NCI-H510A treated with DMSO at 0.1 percent for 48 hours (cell line): Measurements from ENCODE around the gene RBM33.

Experiments
- DNase-seq: peaks from one replicate; lab custom pipeline; 2025; lab: John Stamatoyannopoulos, UW

The RBM33 gene

DNA sequence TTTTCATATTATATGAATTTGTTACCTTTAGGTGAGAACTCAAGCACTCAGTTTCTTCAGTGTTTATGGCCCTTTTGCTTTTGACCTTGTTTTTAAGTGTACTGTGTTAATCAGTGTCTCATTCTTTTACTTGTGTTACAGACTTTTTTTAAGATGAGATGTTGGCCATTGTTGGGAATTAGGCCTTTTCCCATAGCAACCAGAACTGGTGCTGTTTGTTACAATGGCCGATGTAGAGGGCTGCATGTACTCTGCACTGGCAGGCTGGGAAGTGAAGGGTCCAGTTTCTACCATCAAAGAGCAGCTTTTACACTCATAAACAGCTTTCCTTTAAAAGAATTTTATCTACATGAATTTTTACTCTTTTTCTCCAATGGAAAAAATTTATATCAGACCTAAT is 102.7 kb downstream of the RBM33 start:
- no peak for DNase-seq

DNA sequence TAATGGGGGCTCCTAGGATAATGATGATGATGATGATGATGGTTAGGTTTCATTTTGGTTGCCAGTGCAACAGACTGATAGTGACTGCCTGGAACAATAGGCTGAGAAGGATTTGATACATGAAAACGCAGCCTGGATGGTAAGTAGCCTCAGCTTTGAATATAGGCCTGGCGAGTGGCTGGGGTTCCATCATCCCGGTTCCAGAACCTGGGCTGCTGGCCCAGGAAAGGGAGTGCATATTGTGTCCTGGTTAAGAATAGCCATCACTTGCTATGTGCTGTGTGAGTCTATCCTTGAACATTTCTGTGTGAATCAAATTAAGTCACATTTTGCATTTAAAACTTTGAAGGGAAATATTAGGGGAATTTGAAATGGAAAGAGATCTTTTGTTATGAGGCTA is 105.1 kb downstream of the RBM33 start:
- DNase-seq, result no peak

- no peak for DNase-seq
Measured at GRCh38 chr7:155750255-155751125, 106.0 kb downstream of the RBM33 start.

- DNase-seq, result no peak
Measured at GRCh38 chr7:155751409-155751808, 106.9 kb downstream of the RBM33 start.

GRCh38 chr7:155752756-155753445 is 108.4 kb downstream of the RBM33 start:
- no peak for DNase-seq

DNA sequence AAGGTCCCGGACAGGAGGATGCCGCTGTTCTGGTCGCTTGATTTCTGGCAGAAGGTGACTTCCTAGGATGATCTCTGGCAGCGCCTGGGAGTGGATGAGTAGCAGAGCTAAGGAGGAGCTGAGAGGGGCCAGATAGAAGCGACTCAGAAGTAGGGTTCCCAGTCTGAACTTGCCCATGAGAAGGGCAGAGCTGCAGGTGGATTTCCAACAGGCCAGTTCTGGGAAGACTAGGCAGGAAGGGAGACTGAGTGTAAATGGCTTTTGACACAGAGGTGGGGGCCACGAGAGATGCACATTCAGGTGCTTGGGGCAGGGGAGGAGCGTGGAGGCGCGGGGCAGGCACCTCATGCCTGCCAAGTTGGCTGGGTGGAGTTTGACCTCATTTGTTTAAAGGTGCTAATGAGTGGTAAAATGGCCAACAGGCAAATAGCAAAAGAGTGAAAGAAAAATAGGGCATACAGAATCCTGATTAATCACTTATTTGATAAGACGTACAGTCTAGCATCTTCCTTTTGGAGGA is 109.0 kb downstream of the RBM33 start:
- no peak for DNase-seq

- DNase-seq, result no peak
Measured at GRCh38 chr7:155754165-155754564, 109.7 kb downstream of the RBM33 start.

DNA sequence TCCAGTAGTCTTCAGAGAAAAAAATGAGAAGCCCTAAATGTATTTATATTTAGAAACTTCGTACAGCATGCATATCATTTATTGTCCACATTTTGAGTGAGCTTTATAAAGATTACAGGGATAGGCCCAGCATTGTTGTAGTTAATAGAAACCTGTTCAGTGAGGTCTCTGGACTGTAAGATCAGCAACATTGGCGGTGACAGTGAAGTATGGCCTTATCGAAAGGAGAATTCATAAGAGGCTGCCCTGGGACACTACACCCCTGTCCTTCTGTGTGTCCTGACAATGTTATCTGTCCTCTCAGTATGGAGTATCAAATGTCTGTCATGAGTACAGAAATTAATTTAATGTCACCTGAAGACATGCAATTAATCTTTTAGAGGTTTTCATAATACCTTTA is 110.6 kb downstream of the RBM33 start:
- DNase-seq, result no peak

DNA sequence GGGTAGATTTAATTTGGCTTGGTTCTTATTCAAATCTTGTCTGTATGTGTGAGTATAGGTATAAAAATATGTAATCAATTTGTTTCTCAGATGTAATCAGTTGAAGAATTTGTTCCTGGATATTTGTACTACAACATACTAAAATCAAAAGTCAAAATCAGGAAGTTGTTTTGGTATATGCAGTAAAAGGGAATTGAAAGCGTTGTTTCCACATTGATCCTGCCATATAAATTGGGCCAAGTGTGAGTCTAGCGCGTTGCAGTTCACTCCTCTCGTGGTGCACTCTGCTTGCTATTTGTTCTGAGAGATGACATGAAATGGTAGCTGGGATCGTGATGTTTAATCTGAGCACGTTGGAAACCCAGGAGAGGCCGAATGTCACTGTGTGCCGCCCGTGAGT is 111.9 kb downstream of the RBM33 start:
- DNase-seq, result no peak

DNA sequence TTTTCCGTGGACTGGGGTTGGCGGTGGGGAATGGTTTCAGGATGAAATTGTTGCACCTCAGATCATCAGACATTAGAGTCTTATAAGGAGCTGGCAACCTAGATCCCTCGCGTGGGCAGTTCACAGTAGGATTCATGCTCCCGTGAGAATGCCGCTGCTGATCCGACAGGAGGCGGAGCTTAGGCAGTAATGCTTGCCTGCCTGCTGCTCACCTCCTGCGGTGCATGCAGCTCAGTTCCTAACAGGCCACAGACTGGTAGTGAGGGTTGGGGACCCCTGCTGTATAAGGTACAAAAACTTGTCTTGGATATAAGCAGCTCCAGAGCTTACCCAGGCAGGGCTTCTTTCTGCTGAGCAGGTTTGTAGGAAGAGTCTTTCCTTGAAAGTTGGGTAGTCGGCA is 113.9 kb downstream of the RBM33 start:
- no peak for DNase-seq

DNA sequence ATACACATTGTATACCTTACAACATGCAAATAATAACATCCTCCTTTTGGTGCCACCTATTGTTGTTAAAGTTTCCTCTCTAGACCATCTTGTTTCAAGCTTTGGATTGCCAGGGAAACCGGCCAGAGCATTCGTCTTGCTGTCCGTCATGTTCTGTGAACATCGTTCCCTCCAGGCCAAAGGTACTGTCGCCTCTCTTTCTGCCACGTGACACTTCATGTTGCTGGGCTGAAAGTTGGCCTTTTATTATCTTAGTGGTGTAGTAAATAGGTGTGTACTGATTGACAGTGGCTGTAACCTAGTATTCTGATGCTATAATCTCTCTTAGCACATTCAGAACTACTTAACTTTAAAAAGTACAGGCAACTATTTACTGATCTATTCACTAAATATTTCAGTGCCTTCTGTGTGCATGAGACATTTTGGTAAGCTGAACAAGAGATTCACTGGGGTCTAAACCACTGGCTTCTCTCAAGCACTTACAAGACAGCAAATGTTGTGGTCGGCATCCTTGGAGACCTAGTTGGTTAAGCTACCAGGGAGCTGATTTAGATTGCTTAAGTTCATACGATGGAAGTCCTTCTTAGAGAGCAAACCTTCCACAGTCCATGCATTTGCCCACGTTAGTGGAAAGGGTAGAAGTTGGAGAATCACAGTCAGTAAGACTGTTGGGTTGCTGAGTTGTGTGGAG is 115.4 kb downstream of the RBM33 start:
- no peak for DNase-seq

DNA sequence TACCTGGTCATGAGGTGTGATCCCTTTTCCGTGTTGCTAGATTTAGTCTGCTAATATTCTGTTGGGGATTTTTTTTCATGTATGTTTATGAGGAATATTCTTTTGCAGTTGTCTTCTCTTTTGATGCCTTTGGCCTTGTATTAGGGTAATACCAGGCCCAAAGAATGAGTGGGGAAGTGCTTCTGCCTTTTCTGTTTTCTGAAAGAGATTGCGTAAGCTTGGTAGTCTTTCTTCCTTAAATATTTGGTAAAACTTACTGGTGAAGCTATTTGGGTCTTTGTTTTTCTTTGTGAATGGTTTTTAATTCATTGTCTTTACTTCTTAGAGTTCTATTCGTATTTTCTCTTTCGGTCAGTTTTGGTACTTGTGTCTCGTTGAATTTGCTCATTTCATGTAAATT is 116.7 kb downstream of the RBM33 start:
- DNase-seq, result no peak

GRCh38 chr7:155762036-155762435 is 117.6 kb downstream of the RBM33 start:
- DNase-seq, result no peak

- no peak for DNase-seq
Measured at GRCh38 chr7:155762655-155763054, 118.2 kb downstream of the RBM33 start.

DNA sequence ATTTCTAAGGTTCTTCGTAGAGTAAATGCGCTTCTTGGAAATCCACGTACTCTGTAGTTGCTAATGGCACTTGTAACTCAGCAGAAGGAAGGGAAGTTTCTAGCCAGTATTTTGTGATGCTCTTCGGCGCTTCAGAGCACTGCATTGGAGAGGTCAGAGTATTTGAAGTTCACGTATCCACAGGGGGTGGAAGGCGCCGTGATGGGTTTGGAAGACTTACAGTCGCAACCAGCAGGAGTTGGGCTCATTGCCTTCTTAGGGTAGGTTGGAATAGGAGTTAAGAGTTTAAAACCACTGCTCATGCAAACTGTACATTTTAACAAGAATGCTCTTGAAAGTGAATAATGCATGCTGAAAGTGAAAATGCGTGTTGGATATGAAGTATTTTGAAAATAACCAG is 118.7 kb downstream of the RBM33 start:
- DNase-seq, result no peak

GRCh38 chr7:155763691-155764437 is 119.4 kb downstream of the RBM33 start:
- DNase-seq, result no peak

DNA sequence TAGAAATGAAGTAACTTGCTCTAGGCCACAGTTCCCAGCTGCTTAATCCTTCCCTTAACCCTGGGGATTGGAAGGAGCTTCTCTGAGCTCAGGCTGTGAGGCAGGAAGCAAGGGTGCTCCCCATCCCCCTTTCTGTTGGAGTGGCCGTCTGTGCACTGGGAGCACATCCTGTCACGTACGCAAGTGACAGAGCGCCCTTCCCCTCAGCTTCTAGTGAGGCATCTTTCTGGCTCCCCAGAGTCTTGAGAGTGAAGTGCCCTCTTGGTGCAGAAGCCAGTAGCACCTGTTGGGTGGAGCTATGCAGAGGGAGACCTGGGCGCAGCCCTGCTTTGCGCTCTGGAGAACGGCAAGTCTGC is 120.0 kb downstream of the RBM33 start:
- DNase-seq, result no peak

- DNase-seq, result no peak
Measured at GRCh38 chr7:155765458-155765857, 121.0 kb downstream of the RBM33 start.

- DNase-seq, result no peak
Measured at GRCh38 chr7:155766386-155766785, 121.9 kb downstream of the RBM33 start.

DNA sequence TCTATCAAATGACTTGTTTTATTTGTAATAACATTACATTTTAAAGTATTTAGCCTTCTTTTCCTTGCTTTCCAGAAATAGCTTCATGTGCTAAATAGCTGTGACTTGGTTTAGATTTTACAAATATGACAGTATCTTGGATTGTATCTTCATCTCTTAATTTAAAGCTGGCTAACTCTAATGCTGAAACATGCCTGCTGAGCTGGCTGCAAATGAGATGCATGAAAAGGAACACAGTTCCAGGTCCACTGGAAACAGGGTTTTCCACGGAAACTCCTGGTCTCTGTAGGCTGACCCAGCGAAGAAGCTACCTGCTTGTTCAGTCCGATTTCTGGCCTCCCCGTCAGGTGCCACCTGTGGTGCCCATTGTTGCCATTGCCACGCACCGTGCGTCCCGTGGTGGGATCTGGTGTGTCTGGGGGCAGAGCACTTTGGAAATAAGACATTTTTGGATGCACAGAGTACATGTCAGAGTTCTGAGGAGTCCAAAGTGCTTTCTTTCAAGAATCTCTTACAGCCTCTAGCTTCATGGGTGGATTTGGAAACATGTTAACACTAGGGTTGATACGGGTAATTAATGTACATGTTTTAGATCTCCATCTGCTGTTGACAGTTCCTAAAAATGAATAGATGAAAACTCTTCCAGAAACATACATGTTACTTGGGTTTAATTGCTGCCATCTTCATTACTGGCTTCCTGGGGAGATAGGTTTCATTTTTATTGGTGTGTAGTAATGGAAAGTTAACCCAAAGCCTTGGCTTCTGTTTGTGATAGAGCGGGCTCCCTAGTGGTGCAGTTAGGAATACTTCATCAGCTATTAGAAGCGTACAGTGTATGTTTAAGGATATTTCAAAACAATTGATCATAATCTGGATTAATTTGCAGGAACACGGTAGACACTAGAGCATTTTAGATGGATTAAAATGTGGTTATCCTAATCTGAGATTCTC is 122.8 kb downstream of the RBM33 start:
- no peak for DNase-seq

GRCh38 chr7:155769701-155770100 is 125.2 kb downstream of the RBM33 start:
- DNase-seq, result no peak
